Sciatic nerve (tissue), 2 donors: ENCODE measurements around the gene UBE2I. TPM values are rescaled to one million over a fixed set of nuclear protein-coding genes. Genes with fewer than 3 reads are reported as not detected.
"Not testable (repeated sequence)": the region's sequence is repeated elsewhere in the genome, so short reads cannot be mapped to it uniquely, and the experiment has no call there.

Experiments used
- ATAC-seq: fragments of 200-7000 bp; cut with Tn5 transposase; one replicate; pipeline ENCODE4 v1.9.1; 2020; ENCODE audit warnings: mild to moderate bottlenecking, moderate library complexity
- DNase-seq: peaks from one replicate; pipeline ENCODE4 v3.0.0-alpha.2; 2020; ENCODE audit warnings: low spot score
- intact Hi-C: fragments of 100-400 bp; cut with DNase I; formaldehyde crosslinking; loops from one replicate; pipeline ENCODE4 v1.14.2; 2022
- total RNA-seq: library from RNA; stranded (reverse); fragmentation: NEBNext Ultra II Directional; extraction: Animal tissue kit (Norgen Biotek cat#: 25700); gene quantifications from one replicate; pipeline ENCODE4 v1.2.1, GENCODE V29; 2021
- donor health status: DM: no; HTN: no; CAD: no.
- donor health status: DM: no; HTN: no; CAD: no.

UBE2I gene
- total RNA-seq, 1 donor from 2014 or later, result 95.7 TPM

DNA sequence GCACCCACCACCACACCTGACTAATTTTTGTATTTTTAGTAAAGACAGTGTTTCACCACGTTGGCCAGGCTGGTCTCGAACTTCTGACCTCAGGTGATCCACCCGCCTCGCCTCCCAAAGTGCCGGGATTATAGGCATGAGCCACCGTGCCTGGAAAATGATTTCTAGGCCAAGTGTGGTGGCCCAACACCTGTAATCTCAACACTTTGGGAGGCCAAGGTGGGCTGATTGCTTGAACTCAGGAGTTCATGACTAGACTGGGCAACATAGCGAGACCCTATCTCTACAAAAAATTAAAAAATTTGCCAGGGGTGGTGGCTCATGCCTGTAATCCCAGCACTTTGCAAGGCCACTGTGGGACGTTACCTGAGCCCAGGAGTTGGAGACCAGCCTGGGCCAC lies 13.0 kb downstream of the UBE2I start:
- intact Hi-C loops, result no loop called here
- ATAC-seq (no peak), DNase-seq (no peak)

GRCh38 chr16:1323296-1324239 lies 14.1 kb downstream of the UBE2I start:
- intact Hi-C loops, result no loop called here
- ATAC-seq (no peak), DNase-seq (no peak)

- DNase-seq (no peak), ATAC-seq (no peak)
- intact Hi-C loops, result no loop called here
These were observed 14.9 kb downstream of the UBE2I start for GRCh38 chr16:1324286-1324826.

GRCh38 chr16:1325261-1325660 lies 15.8 kb downstream of the UBE2I start:
- no peak for ATAC-seq
- no peak for DNase-seq
- intact Hi-C loops, result no loop called here

- peak; percentile 6 for ATAC-seq
- DNase-seq, result no peak
- intact Hi-C loops, result no loop called here
These were observed 16.4 kb downstream of the UBE2I start for GRCh38 chr16:1325673-1326371.

- ATAC-seq, result no peak
These were observed 17.0 kb downstream of the UBE2I start for GRCh38 chr16:1326391-1326790.

DNA sequence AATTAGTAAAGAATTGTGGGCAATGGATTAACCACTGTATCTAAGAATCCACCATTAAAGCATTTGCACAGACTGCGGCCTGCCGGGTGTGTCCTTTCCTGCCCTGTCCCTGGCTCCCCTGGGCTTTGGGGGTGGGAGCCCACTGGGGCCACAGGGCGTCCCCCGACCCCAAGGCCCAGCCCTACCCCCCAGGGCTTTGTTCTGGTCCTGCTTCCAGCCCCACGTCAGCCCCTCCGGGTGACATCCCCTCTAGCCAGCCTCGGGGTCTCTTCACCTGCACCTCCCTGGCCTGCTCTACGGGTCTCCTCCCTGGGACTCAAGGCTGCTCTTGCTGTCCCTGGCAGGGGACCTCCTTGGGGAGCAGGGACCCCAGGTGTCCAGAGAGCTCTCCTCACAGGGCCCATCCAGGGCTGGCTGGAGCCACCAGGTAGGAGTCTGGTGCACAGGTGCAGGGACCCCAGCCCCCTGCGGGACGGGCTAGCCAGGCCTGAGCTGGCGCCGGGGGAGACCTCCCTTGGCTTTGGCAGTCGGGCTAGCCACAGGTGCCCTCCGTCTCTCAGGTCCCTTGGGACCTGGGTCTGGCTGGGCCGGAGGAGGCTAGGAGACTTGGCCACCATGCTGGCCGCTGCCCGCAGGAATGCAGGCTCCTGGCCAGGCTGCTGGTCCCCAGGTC lies 17.6 kb downstream of the UBE2I start:
- ATAC-seq (no peak), DNase-seq (no peak)
- intact Hi-C loops, result no loop called here

More at GRCh38 chr16:1326391-1326790, 17.0 kb downstream of the UBE2I start:
- no peak for DNase-seq
- intact Hi-C loops, result no loop called here

DNA sequence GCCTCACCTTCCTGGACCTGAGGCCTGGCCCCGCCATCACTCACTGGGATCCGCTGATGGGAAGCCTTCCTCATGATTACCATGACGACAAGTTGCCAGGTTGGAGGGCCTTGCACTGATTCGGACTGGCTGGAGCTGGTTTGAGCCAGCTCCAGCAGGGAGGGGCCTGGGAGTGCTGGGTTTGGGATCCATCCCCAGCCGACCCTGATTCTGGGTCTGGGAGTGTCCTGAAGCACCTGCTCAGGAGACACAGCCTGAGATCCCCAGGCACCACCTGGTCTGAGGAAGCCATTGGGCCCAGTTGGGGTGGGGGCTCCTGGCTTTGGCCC lies 18.1 kb downstream of the UBE2I start:
- ATAC-seq (no peak), DNase-seq (no peak)
- intact Hi-C loops, result no loop called here

DNA sequence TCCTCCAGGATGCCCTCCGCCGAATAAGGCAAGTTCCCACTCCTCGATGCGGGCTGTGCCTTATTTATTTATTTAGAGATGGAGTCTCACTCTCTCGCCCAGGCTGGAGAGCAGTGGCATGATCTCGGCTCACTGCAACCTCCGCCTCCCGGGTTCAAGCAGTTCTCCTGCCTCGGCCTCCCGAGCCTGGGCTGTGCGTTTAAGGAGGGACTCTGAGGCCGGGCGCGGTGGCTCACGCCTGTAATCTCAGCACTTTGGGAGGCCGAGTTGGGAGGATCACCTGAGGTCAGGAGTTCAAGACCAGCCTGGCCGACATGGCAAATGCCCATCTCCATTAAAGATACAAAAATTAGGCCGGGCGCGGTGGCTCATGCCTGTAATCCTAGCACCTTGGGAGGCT lies 18.7 kb downstream of the UBE2I start:
- DNase-seq, ATAC-seq, intact Hi-C loops: not testable (repeated sequence)

- ATAC-seq, DNase-seq, intact Hi-C loops: not testable (repeated sequence)
These were observed 19.5 kb downstream of the UBE2I start for GRCh38 chr16:1328961-1329360.

GRCh38 chr16:1330260-1330914 lies 21.0 kb downstream of the UBE2I start:
- DNase-seq (no peak), ATAC-seq (no peak)
- intact Hi-C loops, result no loop called here

DNA sequence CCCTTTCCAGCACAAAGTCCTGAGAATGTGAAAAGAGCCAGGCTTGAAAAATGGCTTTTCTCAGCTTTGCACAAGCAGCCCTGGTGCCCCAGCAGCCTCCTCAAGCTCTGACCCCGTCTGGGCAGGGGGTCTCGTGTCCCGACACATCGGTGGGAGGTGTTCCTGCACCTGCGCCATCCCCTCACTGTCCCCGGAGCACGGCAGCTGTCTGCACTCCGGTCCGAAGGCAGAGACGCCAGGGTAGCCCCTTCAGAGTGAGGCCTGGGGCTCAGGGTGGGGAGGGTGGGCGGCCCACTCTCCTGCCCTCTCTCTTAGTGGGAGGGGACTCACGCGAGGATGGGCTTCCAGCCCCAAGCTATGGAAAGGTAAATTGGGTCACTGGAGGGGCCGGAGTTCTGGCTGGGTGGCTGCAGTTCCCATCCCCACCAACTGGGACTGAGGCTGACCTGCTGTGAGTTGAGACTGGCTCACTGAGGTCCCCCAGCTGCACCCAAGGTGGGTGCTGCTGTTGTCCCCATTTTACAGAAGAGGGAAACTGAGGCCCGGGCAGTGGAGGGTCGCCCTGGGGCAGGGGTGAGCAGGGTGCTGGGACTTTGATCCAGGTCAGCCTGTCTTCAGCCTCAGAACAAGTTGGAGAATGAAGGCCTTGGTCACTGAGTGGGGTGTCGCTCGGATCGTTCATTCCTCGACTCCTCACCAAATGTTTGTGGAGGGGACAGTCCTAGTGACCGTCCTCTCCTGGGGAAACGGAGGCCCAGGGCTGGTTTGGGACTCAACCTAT lies 21.7 kb downstream of the UBE2I start:
- ATAC-seq, result no peak
- intact Hi-C loops, result no loop called here

GRCh38 chr16:1331712-1332617 lies 22.5 kb downstream of the UBE2I start:
- intact Hi-C loops, result no loop called here
- no peak for DNase-seq
- peak; percentile 16 for ATAC-seq

More for the DNA sequence above, 21.7 kb downstream of the UBE2I start:
- no peak for DNase-seq

GRCh38 chr16:1332618-1333148 lies 23.2 kb downstream of the UBE2I start:
- ATAC-seq, result no peak
- intact Hi-C loops, result no loop called here
- no peak for DNase-seq

- no peak for DNase-seq
- no peak for ATAC-seq
- intact Hi-C loops, result no loop called here
These were observed 23.8 kb downstream of the UBE2I start, which contains the start of gene BAIAP3 for GRCh38 chr16:1333149-1333812. Gene BAIAP3, plus strand, starts transcription at chr16:1333645. Its CDS starts 4,905 bp downstream, at chr16:1338550.
